WI38 (cell line): Measurements from ENCODE around the gene RNF169.

ENCODE experiments used
- H3K4me3 ChIP-seq: 2 replicates; pipeline ENCODE4 v1.5.1; 2011; ENCODE audit warnings: low read depth, mild to moderate bottlenecking, control low read depth, low read length
- CTCF ChIP-seq: IDR thresholded peaks from 2 replicates; pipeline ENCODE4 v1.5.1; 2012; ENCODE audit warnings: low read depth, mild to moderate bottlenecking, control low read depth, low read length

Gene RNF169

GRCh38 chr11:74771139-74771538 lies 22.5 kb downstream of the RNF169 start:
- TF ChIP-seq CTCF, result no peak
- no peak overlapping the region for H3K4me3 ChIP-seq

GRCh38 chr11:74773476-74773875 lies 24.8 kb downstream of the RNF169 start:
- no peak overlapping the region for H3K4me3 ChIP-seq
- no peak for TF ChIP-seq CTCF

GRCh38 chr11:74775762-74776161 lies 27.1 kb downstream of the RNF169 start:
- TF ChIP-seq CTCF, result no peak
- no peak overlapping the region for H3K4me3 ChIP-seq

GRCh38 chr11:74776546-74776945 lies 27.9 kb downstream of the RNF169 start:
- H3K4me3 ChIP-seq, result no peak overlapping the region
- no peak for TF ChIP-seq CTCF

- no peak overlapping the region for H3K4me3 ChIP-seq
- no peak for TF ChIP-seq CTCF
Measured at GRCh38 chr11:74777038-74777437, 28.4 kb downstream of the RNF169 start.

- no peak overlapping the region for H3K4me3 ChIP-seq
- no peak for TF ChIP-seq CTCF
Measured at GRCh38 chr11:74777877-74778276, 29.2 kb downstream of the RNF169 start.

GRCh38 chr11:74778581-74778980 lies 29.9 kb downstream of the RNF169 start:
- no peak for TF ChIP-seq CTCF
- no peak overlapping the region for H3K4me3 ChIP-seq
